Measurements from ENCODE around the gene VWA1. TPM values are rescaled to one million over a fixed set of nuclear protein-coding genes. Genes with fewer than 3 reads are reported as not detected.
"Not testable (repeated sequence)": the region's sequence is repeated elsewhere in the genome, so short reads cannot be mapped to it uniquely, and the experiment has no call there.

The VWA1 gene
- polyA plus RNA-seq, 3 donors = 61.7 to 76.0 (median 75.6) TPM

GRCh38 chr1:1433804-1434130 lies 1.7 kb upstream of the VWA1 start:
- DNase-seq = no peak

- no peak for DNase-seq
Observed at GRCh38 chr1:1434131-1434823, 1.2 kb upstream of the VWA1 start.

- DNase-seq = no peak
Observed at GRCh38 chr1:1434824-1435105, 725 bp upstream of the VWA1 start.

GRCh38 chr1:1435911-1436629 lies 580 bp downstream of the VWA1 start:
- DNase-seq = no peak

GRCh38 chr1:1436630-1437032 lies 1.1 kb downstream of the VWA1 start:
- DNase-seq = no peak

GRCh38 chr1:1437033-1437903 lies 1.8 kb downstream of the VWA1 start:
- no peak for DNase-seq

- no peak for DNase-seq
Observed at GRCh38 chr1:1437904-1438376, 2.5 kb downstream of the VWA1 start.

GRCh38 chr1:1438531-1439381 lies 3.3 kb downstream of the VWA1 start:
- DNase-seq = no peak

GRCh38 chr1:1439546-1440261 lies 4.2 kb downstream of the VWA1 start:
- no peak for DNase-seq

- DNase-seq = no peak
Observed at GRCh38 chr1:1440262-1441001, 4.9 kb downstream of the VWA1 start.

- no peak for DNase-seq
Observed at GRCh38 chr1:1441002-1441888, 5.8 kb downstream of the VWA1 start.

GRCh38 chr1:1442069-1442770 lies 6.7 kb downstream of the VWA1 start:
- DNase-seq = no peak

- not testable (repeated sequence) for DNase-seq
Observed at GRCh38 chr1:1446631-1447030, 11.1 kb downstream of the VWA1 start.

- DNase-seq = no peak
Observed at GRCh38 chr1:1449099-1449739, 13.7 kb downstream of the VWA1 start, which contains the start of gene ATAD3C. ATAD3C (plus strand) TSS chr1:1449689; CDS start chr1:1450684, 995 bp downstream.

GRCh38 chr1:1450616-1451015 lies 15.1 kb downstream of the VWA1 start:
- not testable (repeated sequence) for DNase-seq

GRCh38 chr1:1451696-1452364 lies 16.3 kb downstream of the VWA1 start:
- DNase-seq = no peak

GRCh38 chr1:1452365-1452739 lies 16.9 kb downstream of the VWA1 start:
- DNase-seq = not testable (repeated sequence)

- DNase-seq = no peak
Observed at GRCh38 chr1:1452882-1453281, 17.4 kb downstream of the VWA1 start.
